D721Med (cell line): ENCODE data around the gene IDH3G.
"Not testable (repeated sequence)": the region's sequence is repeated elsewhere in the genome, so short reads cannot be mapped to it uniquely, and the experiment has no call there.

Experiments
- DNase-seq: peaks from one replicate; pipeline ENCODE4 v3.0.0; 2011; ENCODE audit warnings: low spot score; ENCODE audit not compliant: insufficient read length
- FAIRE-seq: peaks from 2 replicates; lab custom pipeline; 2011; peaks lifted over from hg19 to GRCh38; lab: Jason Lieb, UNC
- CTCF ChIP-seq: IDR thresholded peaks from 2 replicates; pipeline ENCODE4 v1.5.1; 2012; ENCODE audit warnings: mild to moderate bottlenecking, control low read depth; ENCODE audit not compliant: insufficient read depth; ENCODE audit errors: missing control alignments

IDH3G gene

GRCh38 chrX:153825042-153825441 lies 30.9 kb upstream of the IDH3G start:
- DNase-seq (no peak), FAIRE-seq (no peak)
- no peak for TF ChIP-seq CTCF

GRCh38 chrX:153824348-153824747 lies 30.2 kb upstream of the IDH3G start:
- DNase-seq (no peak), FAIRE-seq (no peak)
- no peak for TF ChIP-seq CTCF

GRCh38 chrX:153821066-153821465 lies 26.9 kb upstream of the IDH3G start:
- no peak for TF ChIP-seq CTCF
- DNase-seq (no peak), FAIRE-seq (no peak)

GRCh38 chrX:153820601-153821000 lies 26.4 kb upstream of the IDH3G start:
- TF ChIP-seq CTCF: no peak
- DNase-seq (no peak), FAIRE-seq (no peak)

GRCh38 chrX:153819384-153820040 lies 25.3 kb upstream of the IDH3G start:
- FAIRE-seq (no peak), DNase-seq (no peak)
- TF ChIP-seq CTCF: no peak

- no peak for TF ChIP-seq CTCF
- FAIRE-seq (no peak), DNase-seq (peak; percentile 78)
These were observed 24.6 kb upstream of the IDH3G start for GRCh38 chrX:153818571-153819383.

GRCh38 chrX:153818064-153818463 lies 23.9 kb upstream of the IDH3G start:
- DNase-seq, FAIRE-seq: not testable (repeated sequence)
